PC-3 (cell line): Measurements from ENCODE around the gene GRIK1. TPM values are rescaled to one million over a fixed set of nuclear protein-coding genes. Genes with fewer than 3 reads are reported as not detected.

Source experiments
- ATAC-seq: fragments of 200-7000 bp; cut with Tn5 transposase; 2 replicates; pipeline ENCODE4 v1.9.1; 2020; ENCODE audit warnings: mild to moderate bottlenecking, moderate library complexity
- BruUV-seq: library from RNA; stranded (reverse); fragments of 400-500 nt; replicated peaks from 2 replicates; lab custom pipeline; 2021; lab: Mats Ljungman, UMichigan
- CTCF ChIA-PET: fragments of 300-600 bp; sonication (Branson Sonifier 250); formaldehyde crosslinking; loops from one replicate; lab custom pipeline; 2022; ENCODE audit warnings: antibody characterized with exemption; lab: Charles Lee
- POLR2A ChIA-PET: fragments of 300-600 bp; sonication (Branson Sonifier 250); formaldehyde crosslinking; loops from one replicate; lab custom pipeline; 2022; ENCODE audit warnings: antibody characterized with exemption; ENCODE audit not compliant: unreplicated experiment; lab: Charles Lee
- DNase-seq: peaks from one replicate; pipeline ENCODE4 v3.0.0-alpha.2; 2015
- H2AFZ ChIP-seq: fragments of 300-600 bp; sonication (generic); 2 replicates; pipeline ENCODE4 v1.6.0; 2016; ENCODE audit warnings: antibody characterized with exemption, low read length
- H3F3A ChIP-seq: fragments of 300-600 bp; sonication (generic); one replicate; pipeline ENCODE4 v1.6.0; 2017; ENCODE audit warnings: antibody characterized with exemption, low read length, control low read depth, mild to moderate bottlenecking; ENCODE audit not compliant: unreplicated experiment
- H3K27ac ChIP-seq: fragments of 300-600 bp; sonication (generic); 2 replicates; pipeline ENCODE4 v1.5.1; 2016; ENCODE audit warnings: mild to moderate bottlenecking, low read length
- H3K27me3 ChIP-seq: fragments of 300-600 bp; sonication (generic); 2 replicates; pipeline ENCODE4 v1.6.1; 2016; ENCODE audit warnings: low read length, mixed read lengths
- H3K36me3 ChIP-seq: fragments of 300-600 bp; sonication (generic); 2 replicates; pipeline ENCODE4 v1.6.1; 2016; ENCODE audit warnings: low read depth, mixed run types, low read length, mixed read lengths
- H3K4me1 ChIP-seq: fragments of 300-600 bp; sonication (generic); 2 replicates; pipeline ENCODE4 v1.5.1; 2016; ENCODE audit warnings: low read length; ENCODE audit not compliant: insufficient read depth
- H3K4me2 ChIP-seq: fragments of 300-600 bp; sonication (generic); 2 replicates; pipeline ENCODE4 v1.6.0; 2016; ENCODE audit warnings: low read length
- H3K4me3 ChIP-seq: fragments of 300-600 bp; sonication (generic); 2 replicates; pipeline ENCODE4 v1.5.1; 2016; ENCODE audit warnings: mild to moderate bottlenecking, low read length, mixed read lengths
- H3K79me2 ChIP-seq: fragments of 300-600 bp; sonication (generic); 2 replicates; pipeline ENCODE4 v1.6.1; 2017; ENCODE audit warnings: low read length, mixed read lengths
- H3K9ac ChIP-seq: fragments of 300-600 bp; sonication (generic); 2 replicates; pipeline ENCODE4 v1.6.0; 2016; ENCODE audit warnings: mild to moderate bottlenecking, low read length
- H3K9me2 ChIP-seq: fragments of 300-600 bp; sonication (generic); replicated peaks from 2 replicates; pipeline ENCODE4 v1.6.1; 2016; ENCODE audit warnings: mixed run types, low read length, mixed read lengths
- H3K9me3 ChIP-seq: fragments of 300-600 bp; sonication (generic); 2 replicates; pipeline ENCODE4 v1.6.1; 2016; ENCODE audit warnings: low read length, mixed read lengths
- H4K20me1 ChIP-seq: fragments of 300-600 bp; sonication (generic); 2 replicates; pipeline ENCODE4 v1.6.1; 2016; ENCODE audit warnings: low read length, mixed read lengths
- CTCF ChIP-seq: fragments of 300-600 bp; sonication (generic); conservative IDR thresholded peaks from 2 replicates; pipeline ENCODE4 v1.5.1; 2017; ENCODE audit warnings: antibody characterized with exemption, low read depth, mild to moderate bottlenecking, low read length
- EZH2 ChIP-seq: fragments of 300-600 bp; sonication (generic); IDR thresholded peaks from one replicate; pipeline ENCODE4 v1.6.1; 2017; ENCODE audit warnings: antibody characterized with exemption, mild to moderate bottlenecking, low read length; ENCODE audit not compliant: unreplicated experiment
- EZH2phosphoT487 ChIP-seq: fragments of 300-600 bp; sonication (generic); IDR thresholded peaks from 2 replicates; pipeline ENCODE4 v1.6.1; 2018; ENCODE audit warnings: mild to moderate bottlenecking, antibody characterized with exemption, low read length, borderline replicate concordance
- intact Hi-C: fragments of 100-400 bp; cut with micrococcal nuclease; formaldehyde crosslinking; loops from 2 replicates; pipeline ENCODE4 v1.9.0; 2023
- total RNA-seq: library from RNA; depleted of rRNA; stranded (reverse); fragments of >200 nt; gene quantifications from 2 replicates; pipeline ENCODE4 v1.2.3, GENCODE V29; 2014

Gene GRIK1
- total RNA-seq, 1 experiment from 2014 or later = not detected

- Histone ChIP-seq H3K9me2 (no peaks in the 10 kb centered on the region), H3K36me3 (no peaks in the 10 kb centered on the region), H3F3A (no peaks in the 10 kb centered on the region), H3K9ac (no peak overlapping the region), H3K27ac (no peak overlapping the region), H3K4me2 (no peak overlapping the region), H3K79me2 (no peaks in the 10 kb centered on the region), H4K20me1 (no peaks in the 10 kb centered on the region), H3K4me1 (no peaks in the 10 kb centered on the region), H2AFZ (no peak overlapping the region), H3K27me3 (peaks cover 41% of the 10 kb centered on the region), H3K4me3 (no peak overlapping the region), H3K9me3 (no peaks in the 10 kb centered on the region)
- DNase-seq (no peak), ATAC-seq (no peak)
- no TSS peak for BruUV-seq
- no peak for TF ChIP-seq EZH2phosphoT487
- no peak for TF ChIP-seq CTCF
- TF ChIP-seq EZH2 = no peak
- intact Hi-C loops = no loop called here
- ChIA-PET POLR2A (no interaction called here), CTCF (no interaction called here)
These were observed 301.0 kb downstream of the GRIK1 start for GRCh38 chr21:29638761-29639327.

- Histone ChIP-seq H4K20me1 (no peaks in the 10 kb centered on the region), H3K4me3 (no peak overlapping the region), H3K4me1 (no peaks in the 10 kb centered on the region), H3K27me3 (peaks cover 34% of the 10 kb centered on the region), H3K79me2 (no peaks in the 10 kb centered on the region), H3K4me2 (no peak overlapping the region), H3K27ac (no peak overlapping the region), H3K9ac (no peak overlapping the region), H3K9me3 (no peaks in the 10 kb centered on the region), H2AFZ (no peak overlapping the region), H3K9me2 (no peaks in the 10 kb centered on the region), H3F3A (no peaks in the 10 kb centered on the region), H3K36me3 (no peaks in the 10 kb centered on the region)
- intact Hi-C loops = no loop called here
- no TSS peak for BruUV-seq
- TF ChIP-seq EZH2phosphoT487 = no peak
- no peak for TF ChIP-seq EZH2
- no peak for TF ChIP-seq CTCF
- CTCF ChIA-PET = no interaction called here
- POLR2A ChIA-PET = no interaction called here
- no peak for DNase-seq
- ATAC-seq = no peak
These were observed 301.7 kb downstream of the GRIK1 start for GRCh38 chr21:29638138-29638537.

GRCh38 chr21:29637553-29637952 lies 302.2 kb downstream of the GRIK1 start:
- H4K20me1 ChIP-seq = no peaks in the 10 kb centered on the region
- H3K4me3 ChIP-seq = no peak overlapping the region
- intact Hi-C loops = no loop called here
- TF ChIP-seq EZH2phosphoT487 (no peak), CTCF (no peak), EZH2 (no peak)
- H2AFZ ChIP-seq = no peak overlapping the region
- ChIA-PET POLR2A (no interaction called here), CTCF (no interaction called here)
- H3K9me3 ChIP-seq = no peaks in the 10 kb centered on the region
- DNase-seq (no peak), ATAC-seq (no peak)
- no peaks in the 10 kb centered on the region for H3F3A ChIP-seq
- H3K79me2 ChIP-seq = no peaks in the 10 kb centered on the region
- H3K4me1 ChIP-seq = no peaks in the 10 kb centered on the region
- no peaks in the 10 kb centered on the region for H3K36me3 ChIP-seq
- no peaks in the 10 kb centered on the region for H3K9me2 ChIP-seq
- peaks cover 28% of the 10 kb centered on the region; the same call in 1 of the 2 replicates for H3K27me3 ChIP-seq
- no TSS peak for BruUV-seq
- no peak overlapping the region for H3K9ac ChIP-seq
- no peak overlapping the region for H3K27ac ChIP-seq
- H3K4me2 ChIP-seq = no peak overlapping the region
